PFSK-1 (cell line): ENCODE results near the gene AKR1A1.

Experiments used
- FOXP2 ChIP-seq: optimal IDR thresholded peaks from 2 replicates; pipeline ENCODE3; 2011; ENCODE audit warnings: borderline replicate concordance, control low read depth, inconsistent platforms; ENCODE audit not compliant: insufficient read depth; ENCODE audit errors: extremely low read length, extremely low read depth
- POLR2AphosphoS5 ChIP-seq: IDR thresholded peaks from 2 replicates; pipeline ENCODE4 v1.6.1; 2012; ENCODE audit warnings: low read depth, mild to moderate bottlenecking, control low read depth, low read length, moderate library complexity
- REST ChIP-seq, 2 experiments: IDR thresholded peaks; 2 replicates each; pipeline versions ENCODE4 v1.6.1 to v1.8.0; 2011 to 2012; ENCODE audit warnings: low read depth in 2 of 2, low read length in 2 of 2, control low read depth in 1 of 2, inconsistent platforms in 1 of 2, mild to moderate bottlenecking in 1 of 2, moderate library complexity in 1 of 2; ENCODE audit not compliant: insufficient read depth in 1 of 2
- SIN3A ChIP-seq: IDR thresholded peaks from 2 replicates; pipeline ENCODE4 v1.6.1; 2012; ENCODE audit warnings: mild to moderate bottlenecking, low read length, moderate library complexity, borderline replicate concordance; ENCODE audit not compliant: insufficient read depth
- TAF1 ChIP-seq: IDR thresholded peaks from 2 replicates; pipeline ENCODE4 v1.6.1; 2012; ENCODE audit warnings: low read length, control low read depth, borderline replicate concordance; ENCODE audit not compliant: insufficient read depth

GRCh38 chr1:45552331-45552730, 1.7 kb downstream of the AKR1A1 start:
- no peak for TF ChIP-seq TAF1
- TF ChIP-seq POLR2AphosphoS5 = no peak
- no peak for TF ChIP-seq REST (IDR thresholded peaks at IDR 0.05; ENCODE audit: insufficient read depth in 1 of 2, low read depth in 2 of 2, low read length in 2 of 2)
- TF ChIP-seq SIN3A = no peak
- TF ChIP-seq FOXP2 = no peak
